GM23338 (cell line): ENCODE measurements around the gene PLEKHA8. TPM values are rescaled to one million over a fixed set of nuclear protein-coding genes. Genes with fewer than 3 reads are reported as not detected.
A peak's percentile ranks its signal among the peaks of the same experiment; 100 is the strongest.

Experiments used
- ATAC-seq: fragments of 200-7000 bp; cut with Tn5 transposase; 3 replicates; pipeline ENCODE4 v1.9.1; 2020
- DNase-seq: peaks from one replicate; pipeline ENCODE4 v3.0.0-alpha.2; 2015; ENCODE audit warnings: low spot score
- H2AFZ ChIP-seq: fragments of 200-600 bp; sonication (generic); 2 replicates; pipeline ENCODE4 v1.8.0; 2016; ENCODE audit warnings: antibody characterized with exemption, mild to moderate bottlenecking, moderate library complexity
- H3F3A ChIP-seq: fragments of 200-600 bp; sonication (generic); replicated peaks from 2 replicates; pipeline ENCODE4 v1.8.0; 2017; ENCODE audit warnings: antibody characterized with exemption, mixed run types, low read depth
- H3K27ac ChIP-seq: fragments of 200-600 bp; sonication (generic); 2 replicates; pipeline ENCODE4 v1.6.1; 2016; ENCODE audit warnings: low read depth
- H3K27me3 ChIP-seq: fragments of 200-600 bp; sonication (generic); 2 replicates; pipeline ENCODE4 v1.8.0; 2016; ENCODE audit warnings: mild to moderate bottlenecking, mixed run types, moderate library complexity; ENCODE audit not compliant: insufficient read depth
- H3K36me3 ChIP-seq: fragments of 200-600 bp; sonication (generic); 2 replicates; pipeline ENCODE4 v1.8.0; 2016; ENCODE audit warnings: mild to moderate bottlenecking; ENCODE audit not compliant: insufficient read depth
- H3K4me1 ChIP-seq: fragments of 200-600 bp; sonication (generic); 2 replicates; pipeline ENCODE4 v1.8.0; 2016; ENCODE audit warnings: mild to moderate bottlenecking, moderate library complexity; ENCODE audit not compliant: insufficient read depth
- H3K4me2 ChIP-seq: fragments of 200-600 bp; sonication (generic); 2 replicates; pipeline ENCODE4 v1.7.1; 2017; ENCODE audit warnings: mixed run types
- H3K4me3 ChIP-seq: fragments of 200-600 bp; sonication (generic); 2 replicates; pipeline ENCODE4 v1.6.1; 2016; ENCODE audit warnings: mixed run types
- H3K79me2 ChIP-seq: fragments of 200-600 bp; sonication (generic); replicated peaks from 2 replicates; pipeline ENCODE4 v1.8.0; 2017; ENCODE audit warnings: mild to moderate bottlenecking; ENCODE audit not compliant: insufficient read depth
- H3K9me2 ChIP-seq: fragments of 200-600 bp; sonication (generic); 2 replicates; pipeline ENCODE4 v1.8.0; 2017; ENCODE audit not compliant: insufficient read depth
- H4K20me1 ChIP-seq: fragments of 200-600 bp; sonication (generic); replicated peaks from 2 replicates; pipeline ENCODE4 v1.8.0; 2017; ENCODE audit warnings: mild to moderate bottlenecking; ENCODE audit not compliant: insufficient read depth
- H3K27ac Mint-ChIP-seq: 2 replicates; pipeline ENCODE4 v1.8.0; 2020; ENCODE audit warnings: inconsistent platforms, mild to moderate bottlenecking, moderate library complexity, mixed read lengths
- H3K27me3 Mint-ChIP-seq: 3 replicates; pipeline ENCODE4 v1.8.0; 2022; ENCODE audit warnings: low read depth, mild to moderate bottlenecking, moderate library complexity, mixed read lengths, inconsistent platforms; ENCODE audit not compliant: insufficient read depth, poor library complexity
- H3K36me3 Mint-ChIP-seq: 3 replicates; pipeline ENCODE4 v1.8.0; 2021; ENCODE audit warnings: low read depth, mild to moderate bottlenecking, inconsistent platforms, moderate library complexity, mixed read lengths
- H3K4me1 Mint-ChIP-seq: 3 replicates; pipeline ENCODE4 v1.8.0; 2020; ENCODE audit warnings: mild to moderate bottlenecking, inconsistent platforms, mixed read lengths
- H3K4me3 Mint-ChIP-seq: 3 replicates; pipeline ENCODE4 v1.8.0; 2021; ENCODE audit warnings: moderate library complexity, mild to moderate bottlenecking, inconsistent platforms, mixed read lengths
- H3K9me3 Mint-ChIP-seq: 3 replicates; pipeline ENCODE4 v1.8.0; 2020; ENCODE audit warnings: moderate library complexity, mild to moderate bottlenecking, inconsistent platforms, mixed read lengths
- CREB1 ChIP-seq: fragments of 250-450 bp; sonication (Bioruptor Pico); IDR thresholded peaks from 2 replicates; pipeline ENCODE4 v1.5.0; 2020; ENCODE audit warnings: low read depth, mild to moderate bottlenecking, moderate library complexity
- EZH2 ChIP-seq: fragments of 200-600 bp; sonication (generic); IDR thresholded peaks from one replicate; pipeline ENCODE4 v1.8.0; 2017; ENCODE audit warnings: antibody characterized with exemption, mild to moderate bottlenecking, low read depth; ENCODE audit not compliant: unreplicated experiment
- EZH2phosphoT487 ChIP-seq: fragments of 200-600 bp; sonication (generic); IDR thresholded peaks from one replicate; pipeline ENCODE4 v1.8.1; 2018; ENCODE audit warnings: antibody characterized with exemption; ENCODE audit not compliant: unreplicated experiment
- JUNB ChIP-seq: IDR thresholded peaks from one replicate; pipeline ENCODE4 v1.6.1; 2016; ENCODE audit warnings: antibody characterized with exemption; ENCODE audit not compliant: unreplicated experiment
- NANOG ChIP-seq: IDR thresholded peaks from 2 replicates; pipeline ENCODE4 v1.6.1; 2016; ENCODE audit warnings: antibody characterized with exemption, borderline replicate concordance
- POLR2AphosphoS5 ChIP-seq: IDR thresholded peaks from 2 replicates; pipeline ENCODE4 v1.6.1; 2016; ENCODE audit warnings: antibody characterized with exemption, low read depth
- ZNF114 ChIP-seq: fragments of 250-450 bp; sonication (Bioruptor Pico); IDR thresholded peaks from 2 replicates; pipeline ENCODE4 v1.5.0; 2020; ENCODE audit warnings: mild to moderate bottlenecking, moderate library complexity
- ZNF331 ChIP-seq: fragments of 250-450 bp; sonication (Bioruptor Pico); IDR thresholded peaks from 2 replicates; pipeline ENCODE4 v1.5.0; 2020; ENCODE audit warnings: low read depth, mild to moderate bottlenecking, moderate library complexity
- ZNF462 ChIP-seq: fragments of 250-450 bp; sonication (Bioruptor Pico); IDR thresholded peaks from 2 replicates; pipeline ENCODE4 v1.5.0; 2020; ENCODE audit warnings: mild to moderate bottlenecking, moderate library complexity
- polyA plus RNA-seq: library from polyadenylated mRNA; unstranded; fragments of >200 nt; fragmentation: Nextera tagmentation; extraction: Ambion mirVana; gene quantifications from 2 replicates; pipeline ENCODE4 v1.2.1, GENCODE V29; 2016
- total RNA-seq: library from RNA; depleted of rRNA; stranded (reverse); fragments of >200 nt; shearing (Covaris generic); gene quantifications from 2 replicates; pipeline ENCODE4 v1.2.3, GENCODE V29; 2014
- TF ChIP-seq, protein P1 (sequence below): IDR thresholded peaks from one replicate; pipeline ENCODE4 v1.6.1; 2018; ENCODE audit warnings: antibody characterized with exemption; ENCODE audit not compliant: unreplicated experiment
- TF ChIP-seq, protein P2 (sequence below): IDR thresholded peaks from 2 replicates; pipeline ENCODE4 v1.6.1; 2016; ENCODE audit warnings: antibody characterized with exemption

Gene PLEKHA8
- total and polyA plus RNA-seq, 2 experiments from 2014 or later, result 11.6 to 44.9 TPM

GRCh38 chr7:30155481-30155880 lies 127.3 kb downstream of the PLEKHA8 start (continued):
- TF ChIP-seq, protein P1, sequence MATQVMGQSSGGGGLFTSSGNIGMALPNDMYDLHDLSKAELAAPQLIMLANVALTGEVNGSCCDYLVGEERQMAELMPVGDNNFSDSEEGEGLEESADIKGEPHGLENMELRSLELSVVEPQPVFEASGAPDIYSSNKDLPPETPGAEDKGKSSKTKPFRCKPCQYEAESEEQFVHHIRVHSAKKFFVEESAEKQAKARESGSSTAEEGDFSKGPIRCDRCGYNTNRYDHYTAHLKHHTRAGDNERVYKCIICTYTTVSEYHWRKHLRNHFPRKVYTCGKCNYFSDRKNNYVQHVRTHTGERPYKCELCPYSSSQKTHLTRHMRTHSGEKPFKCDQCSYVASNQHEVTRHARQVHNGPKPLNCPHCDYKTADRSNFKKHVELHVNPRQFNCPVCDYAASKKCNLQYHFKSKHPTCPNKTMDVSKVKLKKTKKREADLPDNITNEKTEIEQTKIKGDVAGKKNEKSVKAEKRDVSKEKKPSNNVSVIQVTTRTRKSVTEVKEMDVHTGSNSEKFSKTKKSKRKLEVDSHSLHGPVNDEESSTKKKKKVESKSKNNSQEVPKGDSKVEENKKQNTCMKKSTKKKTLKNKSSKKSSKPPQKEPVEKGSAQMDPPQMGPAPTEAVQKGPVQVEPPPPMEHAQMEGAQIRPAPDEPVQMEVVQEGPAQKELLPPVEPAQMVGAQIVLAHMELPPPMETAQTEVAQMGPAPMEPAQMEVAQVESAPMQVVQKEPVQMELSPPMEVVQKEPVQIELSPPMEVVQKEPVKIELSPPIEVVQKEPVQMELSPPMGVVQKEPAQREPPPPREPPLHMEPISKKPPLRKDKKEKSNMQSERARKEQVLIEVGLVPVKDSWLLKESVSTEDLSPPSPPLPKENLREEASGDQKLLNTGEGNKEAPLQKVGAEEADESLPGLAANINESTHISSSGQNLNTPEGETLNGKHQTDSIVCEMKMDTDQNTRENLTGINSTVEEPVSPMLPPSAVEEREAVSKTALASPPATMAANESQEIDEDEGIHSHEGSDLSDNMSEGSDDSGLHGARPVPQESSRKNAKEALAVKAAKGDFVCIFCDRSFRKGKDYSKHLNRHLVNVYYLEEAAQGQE, result no peak

DNA sequence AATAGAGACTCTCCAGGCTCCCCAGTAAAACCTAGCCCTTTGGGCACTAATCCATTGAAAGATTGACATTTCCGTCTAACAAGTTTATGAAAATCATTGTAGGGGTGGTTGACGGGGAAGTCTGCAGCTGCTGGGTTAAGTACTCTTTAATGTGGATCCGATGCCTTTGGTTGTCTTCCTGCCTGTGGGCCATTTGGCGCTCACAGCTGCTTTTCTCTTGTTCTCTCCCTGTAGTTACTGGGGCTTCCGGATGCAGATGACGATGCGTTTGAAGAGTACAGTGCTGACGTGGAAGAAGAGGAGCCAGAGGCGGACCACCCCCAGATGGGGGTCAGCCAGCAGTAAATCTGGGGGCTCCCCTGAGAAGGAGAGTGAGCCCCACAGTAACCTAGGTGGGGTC lies 129.0 kb downstream of the PLEKHA8 start:
- Mint-ChIP-seq H3K36me3 (no peaks in the 10 kb centered on the region), H3K4me3 (no peak overlapping the region), H3K4me1 (peaks cover 45% of the 10 kb centered on the region), H3K27me3 (no peaks in the 10 kb centered on the region), H3K27ac (peak overlapping the region; percentile 49; the same call in 1 of the 2 replicates), H3K9me3 (no peaks in the 10 kb centered on the region)
- H3K27me3 ChIP-seq, result no peaks in the 10 kb centered on the region
- H3K4me2 ChIP-seq, result 0 out of 2 replicates have a peak overlapping the region, but pooled peaks have one; percentile 26
- no peaks in the 10 kb centered on the region for H3K79me2 ChIP-seq
- peak overlapping the region; percentile 32; the same call in 1 of the 2 replicates for H3K27ac ChIP-seq
- no peaks in the 10 kb centered on the region for H3F3A ChIP-seq
- H3K4me3 ChIP-seq, result no peak overlapping the region
- DNase-seq (no peak), ATAC-seq (no peak; the same call in 2 of the 3 replicates)
- no peaks in the 10 kb centered on the region for H3K36me3 ChIP-seq
- H4K20me1 ChIP-seq, result no peaks in the 10 kb centered on the region; the same call in 1 of the 2 replicates
- peaks cover 28% of the 10 kb centered on the region for H3K4me1 ChIP-seq
- H3K9me2 ChIP-seq, result no peaks in the 10 kb centered on the region
- H2AFZ ChIP-seq, result no peak overlapping the region
- TF ChIP-seq JUNB (no peak), ZNF331 (CRISPR knock-in tag) (no peak), POLR2AphosphoS5 (no peak), EZH2 (no peak), NANOG (no peak), ZNF114 (no peak), CREB1 (CRISPR knock-in tag) (no peak), ZNF462 (CRISPR knock-in tag) (no peak), EZH2phosphoT487 (no peak)
- TF ChIP-seq, protein P2, sequence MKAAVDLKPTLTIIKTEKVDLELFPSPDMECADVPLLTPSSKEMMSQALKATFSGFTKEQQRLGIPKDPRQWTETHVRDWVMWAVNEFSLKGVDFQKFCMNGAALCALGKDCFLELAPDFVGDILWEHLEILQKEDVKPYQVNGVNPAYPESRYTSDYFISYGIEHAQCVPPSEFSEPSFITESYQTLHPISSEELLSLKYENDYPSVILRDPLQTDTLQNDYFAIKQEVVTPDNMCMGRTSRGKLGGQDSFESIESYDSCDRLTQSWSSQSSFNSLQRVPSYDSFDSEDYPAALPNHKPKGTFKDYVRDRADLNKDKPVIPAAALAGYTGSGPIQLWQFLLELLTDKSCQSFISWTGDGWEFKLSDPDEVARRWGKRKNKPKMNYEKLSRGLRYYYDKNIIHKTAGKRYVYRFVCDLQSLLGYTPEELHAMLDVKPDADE, result no peak
- TF ChIP-seq, protein P1, result no peak
